HepG2 (cell line): Measurements from ENCODE around the gene VSIG8. TPM values are rescaled to one million over a fixed set of nuclear protein-coding genes. Genes with fewer than 3 reads are reported as not detected.

ENCODE experiments used
- ATAC-seq: fragments of 200-7000 bp; cut with Tn5 transposase; 3 replicates; pipeline ENCODE4 v1.9.1; 2020; ENCODE audit warnings: mild to moderate bottlenecking, moderate library complexity
- BruUV-seq: library from RNA; stranded (reverse); fragments of 400-500 nt; replicated peaks from 2 replicates; lab custom pipeline; 2021; lab: Mats Ljungman, UMichigan
- CTCF ChIA-PET: fragments of 300-600 bp; formaldehyde crosslinking; extraction: SDS; loops from one replicate; lab custom pipeline; 2021; ENCODE audit warnings: low total read pairs, inconsistent platforms, low intra/inter-chr PET ratio; lab: Yijun Ruan, JAX
- POLR2A ChIA-PET: fragments of 350-600 bp; sonication (Branson Sonifier 250); formaldehyde crosslinking; loops from one replicate; lab custom pipeline; 2020; ENCODE audit warnings: antibody characterized with exemption, inconsistent platforms; lab: Yijun Ruan, JAX
- DNase-seq: peaks from one replicate; pipeline ENCODE4 v3.0.0-alpha.2; 2015; ENCODE audit warnings: low spot score
- FAIRE-seq: peaks from 3 replicates; lab custom pipeline; 2011; peaks lifted over from hg19 to GRCh38; lab: Jason Lieb, UNC
- H2AFZ ChIP-seq: one replicate; pipeline ENCODE4 v1.6.1; 2011; ENCODE audit warnings: low read length, inconsistent platforms
- H3K27ac ChIP-seq: fragments of 300-600 bp; 3 replicates; pipeline ENCODE4 v1.8.0; 2011; ENCODE audit warnings: mixed run types, mild to moderate bottlenecking, mixed read lengths, low read length, inconsistent platforms; ENCODE audit not compliant: insufficient read depth; ENCODE audit errors: extremely low read length
- H3K27me3 ChIP-seq, 2 experiments: fragments of 200-600 bp in 1 of 2; 2 replicates in 1 of 2; 3 replicates in 1 of 2; pipeline versions ENCODE4 v1.6.0 to v1.8.0; 2011; ENCODE audit warnings: low read length in 2 of 2, mild to moderate bottlenecking in 2 of 2, moderate library complexity in 2 of 2, inconsistent platforms in 1 of 2; ENCODE audit not compliant: insufficient read depth in 2 of 2, control insufficient read depth in 1 of 2
- H3K36me3 ChIP-seq, 2 experiments: fragments of 200-600 bp in 1 of 2; replicated peaks in 1 of 2; 2 replicates in 1 of 2; 3 replicates in 1 of 2; pipeline versions ENCODE4 v1.5.1 to v1.8.0; 2011; ENCODE audit warnings: low read length in 2 of 2, inconsistent platforms in 1 of 2; ENCODE audit not compliant: insufficient read depth in 2 of 2, control insufficient read depth in 1 of 2
- H3K4me1 ChIP-seq: 2 replicates; pipeline ENCODE4 v1.5.1; 2012; ENCODE audit warnings: low read length, inconsistent platforms; ENCODE audit not compliant: insufficient read depth
- H3K4me2 ChIP-seq: 2 replicates; pipeline ENCODE4 v1.6.0; 2011; ENCODE audit warnings: low read depth, low read length, inconsistent platforms
- H3K4me3 ChIP-seq, 3 experiments: fragments of 200-600 bp in 1 of 3; sonication (generic), shearing (Covaris generic) in 1 of 3; replicated peaks in 1 of 3; 2 replicates each; pipeline ENCODE4 v1.5.1; 2011 to 2016; ENCODE audit warnings: low read length in 3 of 3, inconsistent platforms in 2 of 3, low read depth in 2 of 3, mild to moderate bottlenecking in 2 of 3, control low read depth in 1 of 3, mixed read lengths in 1 of 3; ENCODE audit not compliant: insufficient read depth in 1 of 3
- H3K79me2 ChIP-seq: one replicate; pipeline ENCODE4 v1.6.1; 2011; ENCODE audit warnings: low read length, inconsistent platforms; ENCODE audit not compliant: insufficient read depth
- H3K9ac ChIP-seq: 2 replicates; pipeline ENCODE4 v1.6.0; 2011; ENCODE audit warnings: mild to moderate bottlenecking, low read depth, low read length, inconsistent platforms; ENCODE audit not compliant: insufficient read depth
- H3K9me3 ChIP-seq: 2 replicates; pipeline ENCODE4 v1.5.1; 2012; ENCODE audit warnings: mild to moderate bottlenecking, low read length
- H4K20me1 ChIP-seq: 2 replicates; pipeline ENCODE4 v1.6.0; 2011; ENCODE audit warnings: inconsistent platforms, mild to moderate bottlenecking, low read length, moderate library complexity; ENCODE audit not compliant: insufficient read depth
- AHDC1 ChIP-seq: sonication (generic); formaldehyde crosslinking; IDR thresholded peaks from 2 replicates; pipeline ENCODE4 v1.5.1; 2020; ENCODE audit warnings: mild to moderate bottlenecking, missing genetic modification reagents, borderline replicate concordance
- GRHL1 ChIP-seq: sonication (generic); formaldehyde crosslinking; conservative IDR thresholded peaks from 2 replicates; pipeline ENCODE4 v1.8.0; 2022; ENCODE audit warnings: missing genetic modification reagents
- HDAC1 ChIP-seq: sonication (generic); formaldehyde crosslinking; IDR thresholded peaks from 2 replicates; pipeline ENCODE4 v1.5.1; 2020; ENCODE audit warnings: mild to moderate bottlenecking, missing genetic modification reagents
- MAFG ChIP-seq: sonication (generic); formaldehyde crosslinking; IDR thresholded peaks from 2 replicates; pipeline ENCODE4 v1.5.1; 2020; ENCODE audit warnings: mild to moderate bottlenecking, missing genetic modification reagents
- MNT ChIP-seq: fragments of 450-650 bp; IDR thresholded peaks from 2 replicates; pipeline ENCODE4 v1.6.1; 2016
- ONECUT2 ChIP-seq: sonication (generic); formaldehyde crosslinking; IDR thresholded peaks from 2 replicates; pipeline ENCODE4 v1.4.0; 2020; ENCODE audit warnings: missing genetic modification reagents
- WGBS: methylation state at CpG from one replicate; pipeline ENCODE4 v1.1.6; 2017; ENCODE audit warnings: low lambda C conversion rate; 5-methylcytosine and 5-hydroxymethylcytosine counted together
- in situ Hi-C: cut with HindIII; loops from 2 replicates; pipeline ENCODE4 v1.10.0; 2017; ENCODE audit warnings: low pct_unique_long_range_greater_than_20kb; ENCODE audit not compliant: extremely low pct_ligation_motif_present
- intact Hi-C: fragments of 100-400 bp; cut with micrococcal nuclease; formaldehyde crosslinking; loops from one replicate; pipeline ENCODE4 v1.10.0; 2022; ENCODE audit not compliant: unreplicated experiment
- polyA plus RNA-seq, 8 experiments: library from polyadenylated mRNA; depleted of rRNA in 3 of 8; stranded (reverse) in 7 of 8; unstranded in 1 of 8; fragments of >200 nt; fragmentation: Illumina TruSeq in 4 of 8; extraction: Trizol in 4 of 8; gene quantifications; 2 replicates each; pipeline versions ENCODE4 v1.2.1 to v1.2.3, GENCODE V29; 2011 to 2016; ENCODE audit warnings: low read depth in 4 of 8, missing spikeins in 1 of 8, mixed read lengths in 1 of 8; ENCODE audit not compliant: insufficient read depth in 1 of 8
- total RNA-seq, 5 experiments: library from RNA; depleted of rRNA; stranded (reverse); fragments of >200 nt; fragmentation: Illumina TruSeq; extraction: Trizol; gene quantifications; 2 replicates each; pipeline ENCODE4 v1.2.3, GENCODE V29; 2016; ENCODE audit warnings: low read depth in 1 of 5

The VSIG8 gene
- total and polyA plus RNA-seq, 2 of the 13 experiments (the other 11 are each of a cell fraction or from before 2014, with no cell fraction given) = not detected

DNA sequence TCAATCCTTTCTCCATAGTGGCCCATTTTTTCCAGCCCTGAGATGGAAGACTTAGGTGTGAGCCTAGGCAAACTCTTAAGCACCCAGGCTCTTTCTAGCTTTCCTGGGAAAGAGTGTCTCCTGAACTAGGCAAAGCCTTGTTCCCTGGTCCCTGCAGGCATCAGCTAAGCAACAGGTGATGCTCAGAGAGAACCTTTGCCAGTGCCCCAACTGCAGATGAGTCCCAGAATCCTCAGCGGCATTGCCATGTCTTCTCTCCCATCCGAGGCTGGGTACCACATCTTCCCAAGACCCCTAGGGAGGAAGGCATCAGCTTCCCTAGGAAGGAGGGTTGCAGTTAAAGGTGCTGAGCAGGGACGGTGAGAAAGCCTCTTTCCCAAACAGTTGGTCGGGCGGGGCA, 8.2 kb upstream of the VSIG8 start:
- intact Hi-C loops (no loop called here), in situ Hi-C loops (no loop called here)
- ATAC-seq (no peak), FAIRE-seq (no peak), DNase-seq (no peak)
- H3K4me2 ChIP-seq = no peak overlapping the region
- no peak overlapping the region for H2AFZ ChIP-seq
- BruUV-seq = no TSS peak
- ChIA-PET POLR2A (no interaction called here), CTCF (no interaction called here)
- H4K20me1 ChIP-seq = no peaks in the 10 kb centered on the region
- H3K9me3 ChIP-seq = no peaks in the 10 kb centered on the region
- H3K79me2 ChIP-seq = no peaks in the 10 kb centered on the region
- no peak overlapping the region for H3K9ac ChIP-seq
- no peaks in the 10 kb centered on the region for H3K4me1 ChIP-seq
- H3K36me3 ChIP-seq = no peaks in the 10 kb centered on the region
- WGBS = 0% methylated on average over 4 of the region's 5 CpGs
- H3K4me3 ChIP-seq = no peak overlapping the region
- peaks cover 5 to 12% of the 10 kb centered on the region in 2 experiments; a peak in 4 of 5 replicates for H3K27me3 ChIP-seq
- H3K27ac ChIP-seq = no peak overlapping the region
- TF ChIP-seq MNT = no peak
- no peak for TF ChIP-seq MAFG (CRISPR knock-in tag)

DNA sequence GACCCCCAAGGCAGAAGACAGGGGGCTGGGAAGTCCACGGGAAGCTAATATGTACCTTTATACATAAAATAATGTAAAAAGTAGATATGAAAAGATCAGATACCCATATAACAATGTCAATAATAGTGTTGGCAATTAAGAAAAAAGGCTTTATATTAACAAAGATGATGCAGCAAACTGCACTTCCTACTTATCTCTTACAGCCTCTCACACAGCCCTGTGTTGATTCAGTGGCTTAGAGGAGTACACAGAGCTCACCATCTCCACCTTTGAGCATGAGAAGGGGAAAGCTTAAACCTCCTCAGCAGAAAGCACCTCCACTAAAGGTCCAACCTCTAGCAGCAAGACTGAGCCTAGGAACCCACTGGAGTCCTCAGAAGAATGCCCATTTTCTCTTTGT, 7.2 kb upstream of the VSIG8 start:
- intact Hi-C loops = no loop called here
- H3K27ac ChIP-seq = no peak overlapping the region
- H3K36me3 ChIP-seq = no peaks in the 10 kb centered on the region
- H3K4me2 ChIP-seq = no peak overlapping the region
- ChIA-PET CTCF (no interaction called here), POLR2A (no interaction called here)
- in situ Hi-C loops = no loop called here
- no peak overlapping the region for H3K4me3 ChIP-seq
- H3K9ac ChIP-seq = no peak overlapping the region
- FAIRE-seq (no peak), ATAC-seq (no peak), DNase-seq (no peak)
- H3K79me2 ChIP-seq = no peaks in the 10 kb centered on the region
- no peaks in the 10 kb centered on the region for H3K4me1 ChIP-seq
- no peaks in the 10 kb centered on the region for H4K20me1 ChIP-seq
- no peaks in the 10 kb centered on the region for H3K9me3 ChIP-seq
- no peak overlapping the region for H2AFZ ChIP-seq
- peaks cover 5 to 17% of the 10 kb centered on the region in 2 experiments; a peak in 4 of 5 replicates for H3K27me3 ChIP-seq
- 5% methylated on average over 1 of the region's 1 CpG for WGBS
- no TSS peak for BruUV-seq
- no peak for TF ChIP-seq GRHL1 (CRISPR knock-in tag)
- TF ChIP-seq HDAC1 (CRISPR knock-in tag) = no peak
- TF ChIP-seq AHDC1 (CRISPR knock-in tag) = no peak
- no peak for TF ChIP-seq ONECUT2 (CRISPR knock-in tag)
